GM23248 (cell line): ENCODE results near the gene FHAD1. TPM values are rescaled to one million over a fixed set of nuclear protein-coding genes. Genes with fewer than 3 reads are reported as not detected.

Experiments
- DNase-seq: peaks from one replicate; pipeline ENCODE4 v3.0.0-alpha.2; 2015
- H2AFZ ChIP-seq: fragments of 200-600 bp; sonication (generic); 2 replicates; pipeline ENCODE4 v1.6.1; 2016; ENCODE audit warnings: antibody characterized with exemption
- H3F3A ChIP-seq: fragments of 200-600 bp; sonication (generic); 2 replicates; pipeline ENCODE4 v1.6.1; 2016; ENCODE audit warnings: mild to moderate bottlenecking, antibody characterized with exemption, mixed run types; ENCODE audit not compliant: insufficient read depth
- H3K27ac ChIP-seq: fragments of 200-600 bp; sonication (generic); 2 replicates; pipeline ENCODE4 v1.5.1; 2016; ENCODE audit warnings: mild to moderate bottlenecking
- H3K27me3 ChIP-seq: fragments of 200-600 bp; sonication (generic); replicated peaks from 2 replicates; pipeline ENCODE4 v1.6.1; 2016; ENCODE audit warnings: mild to moderate bottlenecking; ENCODE audit not compliant: insufficient read depth
- H3K36me3 ChIP-seq: fragments of 200-600 bp; sonication (generic); 2 replicates; pipeline ENCODE4 v1.6.1; 2016; ENCODE audit warnings: low read depth, mild to moderate bottlenecking
- H3K4me1 ChIP-seq: fragments of 200-600 bp; sonication (generic); 2 replicates; pipeline ENCODE4 v1.6.1; 2016; ENCODE audit warnings: mild to moderate bottlenecking; ENCODE audit not compliant: insufficient read depth
- H3K4me2 ChIP-seq: fragments of 200-600 bp; sonication (generic); one replicate; pipeline ENCODE4 v1.6.1; 2016; ENCODE audit warnings: mild to moderate bottlenecking; ENCODE audit not compliant: unreplicated experiment
- H3K4me3 ChIP-seq: fragments of 200-600 bp; sonication (generic); 2 replicates; pipeline ENCODE4 v1.5.1; 2016; ENCODE audit warnings: mild to moderate bottlenecking
- H3K79me2 ChIP-seq: fragments of 200-600 bp; sonication (generic); 2 replicates; pipeline ENCODE4 v1.6.1; 2016; ENCODE audit warnings: mild to moderate bottlenecking; ENCODE audit not compliant: insufficient read depth
- H3K9ac ChIP-seq: fragments of 200-600 bp; sonication (generic); 2 replicates; pipeline ENCODE4 v1.6.1; 2016; ENCODE audit warnings: mild to moderate bottlenecking
- H3K9me2 ChIP-seq: fragments of 200-600 bp; sonication (generic); 2 replicates; pipeline ENCODE4 v1.6.1; 2016; ENCODE audit warnings: mixed run types, mild to moderate bottlenecking, moderate library complexity; ENCODE audit not compliant: insufficient read depth
- H3K9me3 ChIP-seq: fragments of 200-600 bp; sonication (generic); one replicate; pipeline ENCODE4 v1.6.1; 2017; ENCODE audit warnings: low read depth
- H4K20me1 ChIP-seq: fragments of 200-600 bp; sonication (generic); 2 replicates; pipeline ENCODE4 v1.6.0; 2016; ENCODE audit not compliant: insufficient read depth
- EZH2 ChIP-seq: fragments of 200-600 bp; sonication (generic); IDR thresholded peaks from 2 replicates; pipeline ENCODE4 v1.6.1; 2018; ENCODE audit warnings: antibody characterized with exemption, mild to moderate bottlenecking; ENCODE audit not compliant: insufficient read depth, poor library complexity, severe bottlenecking
- EZH2phosphoT487 ChIP-seq: fragments of 200-600 bp; sonication (generic); IDR thresholded peaks from 2 replicates; pipeline ENCODE4 v1.6.1; 2018; ENCODE audit warnings: antibody characterized with exemption, moderate library complexity, mild to moderate bottlenecking, low read depth; ENCODE audit not compliant: insufficient read depth
- WGBS, 2 experiments: methylation state at CpG; one replicate each; pipeline ENCODE4 v1.1.6; 2015 to 2017; ENCODE audit warnings: low lambda C conversion rate in 2 of 2, low coverage in 1 of 2; ENCODE audit errors: missing lambda C conversion rate in 2 of 2; 5-methylcytosine and 5-hydroxymethylcytosine counted together
- in situ Hi-C: fragments of 300-500 bp; cut with MboI; formaldehyde crosslinking; loops from 2 replicates; pipeline ENCODE4 v1.15.0; 2020
- polyA plus RNA-seq: library from polyadenylated mRNA; unstranded; fragments of >200 nt; fragmentation: Nextera tagmentation; extraction: Ambion mirVana; gene quantifications from 2 replicates; pipeline ENCODE4 v1.2.1, GENCODE V29; 2016
- total RNA-seq: library from RNA; depleted of rRNA; stranded (reverse); fragments of >200 nt; shearing (Covaris generic); gene quantifications from 2 replicates; pipeline ENCODE4 v1.2.3, GENCODE V29; 2014

The FHAD1 gene
- total and polyA plus RNA-seq, 2 experiments from 2014 or later: 0.24 TPM; not detected in 1

DNA sequence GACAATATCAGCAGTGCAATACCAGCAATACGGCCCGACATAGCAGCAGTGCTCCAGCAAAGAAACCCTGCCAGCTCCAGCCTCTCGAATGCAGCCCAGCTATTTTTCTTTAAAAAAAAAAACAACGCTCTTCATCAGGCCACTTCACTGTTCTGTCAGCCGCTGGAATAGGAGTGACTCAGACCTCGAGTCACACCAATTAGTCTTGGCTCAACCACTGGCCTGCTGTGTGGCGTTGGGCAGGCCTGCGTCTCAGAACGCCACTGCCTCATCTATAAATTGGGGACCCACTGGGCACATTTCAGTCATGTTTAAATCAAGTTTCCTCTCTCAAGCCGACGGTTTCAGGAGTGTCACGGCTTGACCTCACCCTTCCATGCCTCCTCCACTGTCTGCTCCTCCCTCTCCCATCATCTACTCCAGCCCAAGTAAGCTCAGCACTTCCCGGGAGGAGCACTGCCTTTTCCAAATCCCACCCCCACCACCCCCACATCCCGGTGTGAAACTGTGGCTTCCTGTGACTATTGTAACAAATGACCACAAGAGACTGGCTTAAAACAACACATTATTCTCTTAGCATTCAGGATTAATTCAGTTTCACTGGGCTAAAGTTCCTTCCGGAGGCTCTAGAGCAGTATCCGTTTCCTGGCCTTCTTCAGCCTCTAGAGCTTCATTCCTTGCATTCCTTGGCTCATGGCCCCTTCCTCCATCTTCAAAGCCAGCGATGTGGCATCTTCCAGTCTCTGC lies 90.8 kb downstream of the FHAD1 start:
- Histone ChIP-seq H3K4me1 (peaks cover 20% of the 10 kb centered on the region), H3K27me3 (no peaks in the 10 kb centered on the region), H3F3A (peaks cover 32% of the 10 kb centered on the region), H3K4me2 (peak overlapping the region; percentile 59), H3K4me3 (peak overlapping the region; percentile 27; the same call in 1 of the 2 replicates), H2AFZ (peak overlapping the region; percentile 76), H3K9me2 (no peaks in the 10 kb centered on the region), H3K9ac (peak overlapping the region; percentile 32), H4K20me1 (no peaks in the 10 kb centered on the region), H3K36me3 (no peaks in the 10 kb centered on the region), H3K27ac (peak overlapping the region; percentile 78), H3K79me2 (no peaks in the 10 kb centered on the region), H3K9me3 (no peaks in the 10 kb centered on the region)
- 7 to 9% methylated on average over 17 of the region's 17 CpGs for WGBS, 2 experiments
- TF ChIP-seq EZH2phosphoT487 (no peak), EZH2 (no peak)
- in situ Hi-C loops: no loop called here
- DNase-seq: peak; percentile 95

DNA sequence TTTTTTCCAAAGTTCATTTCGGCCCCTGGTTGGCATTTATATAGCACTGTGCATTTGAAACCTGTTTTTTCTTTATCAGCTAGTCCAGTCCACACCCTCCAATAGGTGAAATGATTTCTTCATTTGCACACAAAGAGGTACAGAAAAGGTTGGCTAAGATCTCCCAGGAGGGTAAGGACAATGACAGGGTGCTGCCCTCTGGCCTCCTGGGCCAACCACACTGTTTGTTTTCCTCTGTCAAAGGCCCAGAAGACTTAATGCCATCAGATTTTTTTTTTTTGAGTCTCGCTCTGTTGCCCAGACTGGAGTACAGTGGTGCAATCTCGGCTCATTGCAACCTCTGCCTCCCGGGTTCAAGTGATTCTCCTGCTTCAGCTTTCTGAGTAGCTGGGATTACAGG lies 92.5 kb downstream of the FHAD1 start:
- Histone ChIP-seq H3K79me2 (no peaks in the 10 kb centered on the region), H3K27me3 (no peaks in the 10 kb centered on the region), H2AFZ (no peak overlapping the region), H3K9me3 (no peaks in the 10 kb centered on the region), H4K20me1 (no peaks in the 10 kb centered on the region), H3F3A (peaks cover 32% of the 10 kb centered on the region), H3K9ac (no peak overlapping the region), H3K27ac (no peak overlapping the region), H3K4me3 (no peak overlapping the region), H3K4me2 (no peak overlapping the region), H3K4me1 (peaks cover 20% of the 10 kb centered on the region), H3K9me2 (no peaks in the 10 kb centered on the region), H3K36me3 (no peaks in the 10 kb centered on the region)
- WGBS, 2 experiments: 91 to 92% methylated on average over 4 of the region's 4 CpGs
- DNase-seq: no peak
- in situ Hi-C loops: no loop called here
- TF ChIP-seq EZH2phosphoT487 (no peak), EZH2 (no peak)

GRCh38 chr1:15341228-15341627 lies 94.2 kb downstream of the FHAD1 start:
- H3F3A ChIP-seq: peaks cover 32% of the 10 kb centered on the region
- no peak overlapping the region for H3K9ac ChIP-seq
- no peaks in the 10 kb centered on the region for H3K79me2 ChIP-seq
- in situ Hi-C loops: no loop called here
- no peak overlapping the region for H2AFZ ChIP-seq
- H3K36me3 ChIP-seq: no peaks in the 10 kb centered on the region
- no peak overlapping the region for H3K27ac ChIP-seq
- H4K20me1 ChIP-seq: no peaks in the 10 kb centered on the region
- no peak overlapping the region for H3K4me3 ChIP-seq
- H3K9me2 ChIP-seq: no peaks in the 10 kb centered on the region
- peaks cover 20% of the 10 kb centered on the region for H3K4me1 ChIP-seq
- H3K9me3 ChIP-seq: no peaks in the 10 kb centered on the region
- H3K27me3 ChIP-seq: no peaks in the 10 kb centered on the region
- H3K4me2 ChIP-seq: no peak overlapping the region
- DNase-seq: no peak
- WGBS, 2 experiments: 96 to 97% methylated on average over 2 of the region's 2 CpGs
- no peak for TF ChIP-seq EZH2phosphoT487
- TF ChIP-seq EZH2: no peak

DNA sequence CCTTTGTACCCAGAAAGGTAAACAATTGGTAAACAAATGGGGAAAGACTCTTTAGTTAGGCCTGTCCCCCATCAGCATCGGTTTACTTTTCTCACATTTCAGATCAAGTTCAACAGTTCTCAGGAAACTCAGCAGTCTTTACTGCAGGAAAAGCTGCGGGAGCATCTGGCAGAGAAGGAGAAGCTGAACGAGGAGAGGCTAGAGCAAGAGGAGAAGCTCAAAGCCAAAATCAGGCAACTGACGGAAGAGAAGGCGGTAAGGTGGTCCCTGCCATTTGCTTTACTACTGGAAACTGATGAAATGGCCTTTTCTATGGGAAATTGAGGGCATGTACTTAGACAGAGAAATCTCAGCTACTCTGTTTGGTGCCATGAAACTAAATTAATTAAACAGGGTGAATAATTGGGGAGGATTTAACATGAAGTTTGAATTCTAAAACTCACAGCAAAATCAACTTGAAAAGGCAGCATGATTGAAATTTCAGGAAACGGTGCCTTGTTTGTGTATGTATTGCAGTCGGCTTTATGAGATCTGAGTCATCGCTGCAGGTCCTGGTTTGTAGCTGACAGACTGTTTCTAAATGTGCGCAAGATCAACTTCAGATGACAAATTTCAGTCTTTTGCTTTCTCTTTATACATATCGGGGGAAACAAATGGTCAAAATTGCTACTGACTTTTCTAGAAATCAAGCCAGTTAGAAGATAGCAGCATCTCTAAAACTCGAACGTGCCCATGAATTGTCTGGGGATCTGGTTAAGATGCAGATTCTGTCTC lies 94.8 kb downstream of the FHAD1 start:
- peak; percentile 77 for DNase-seq
- Histone ChIP-seq H3K4me2 (peak overlapping the region; percentile 64), H3K27ac (0 out of 2 replicates have a peak overlapping the region, but pooled peaks have one; percentile 8), H3K4me1 (peaks cover 17% of the 10 kb centered on the region), H3K4me3 (no peak overlapping the region), H4K20me1 (no peaks in the 10 kb centered on the region), H3K36me3 (no peaks in the 10 kb centered on the region), H3K9me2 (no peaks in the 10 kb centered on the region), H3F3A (peaks cover 32% of the 10 kb centered on the region), H3K9ac (peak overlapping the region; percentile 11; the same call in 1 of the 2 replicates), H3K9me3 (no peaks in the 10 kb centered on the region), H2AFZ (peak overlapping the region; percentile 56; the same call in 1 of the 2 replicates), H3K27me3 (no peaks in the 10 kb centered on the region), H3K79me2 (no peaks in the 10 kb centered on the region)
- TF ChIP-seq EZH2: no peak
- TF ChIP-seq EZH2phosphoT487: no peak
- in situ Hi-C loops: no loop called here
- WGBS, 2 experiments: 59 to 60% methylated on average over 12 of the region's 12 CpGs
